K562 (cell line): ENCODE measurements around the gene TEAD3. TPM values are rescaled to one million over a fixed set of nuclear protein-coding genes. Genes with fewer than 3 reads are reported as not detected.
A peak's percentile ranks its signal among the peaks of the same experiment; 100 is the strongest.

Experiments used
- ATAC-seq: fragments of 200-7000 bp; cut with Tn5 transposase; 3 replicates; pipeline ENCODE4 v1.9.1; 2020; ENCODE audit warnings: moderate library complexity
- BruUV-seq: library from RNA; stranded (reverse); fragments of 400-500 nt; replicated peaks from 2 replicates; lab custom pipeline; 2021; lab: Mats Ljungman, UMichigan
- CTCF ChIA-PET: fragments of 300-600 bp; formaldehyde crosslinking; extraction: SDS; loops from one replicate; lab custom pipeline; 2021; ENCODE audit warnings: low intra/inter-chr PET ratio; lab: Yijun Ruan, JAX
- POLR2A ChIA-PET: fragments of 300-600, 350-650 bp; sonication (Branson Sonifier 250); formaldehyde crosslinking; extraction: SDS; loops from one replicate; lab custom pipeline; 2021; ENCODE audit warnings: antibody characterized with exemption, inconsistent platforms; lab: Yijun Ruan, JAX
- DNase-seq, 4 experiments: peaks; one replicate each; pipeline versions ENCODE4 v3.0.0 to v3.0.0-alpha.2; 2011 to 2018; ENCODE audit warnings: low spot score in 3 of 4, mixed read lengths in 3 of 4; ENCODE audit errors: extremely low read depth in 1 of 4
- FAIRE-seq: peaks from 2 replicates; lab custom pipeline; 2011; peaks lifted over from hg19 to GRCh38; lab: Jason Lieb, UNC
- H2AFZ ChIP-seq: 2 replicates; pipeline ENCODE4 v1.6.0; 2011; ENCODE audit warnings: low read depth, low read length, control low read depth, inconsistent platforms
- H3K27ac ChIP-seq: fragments of 200-600 bp; 3 replicates; pipeline ENCODE4 v1.8.0; 2011; ENCODE audit warnings: low read depth, mild to moderate bottlenecking, control low read depth, inconsistent platforms, low read length, moderate library complexity, mixed read lengths; ENCODE audit errors: extremely low read depth
- H3K27me3 ChIP-seq, 2 experiments: fragments of 300-600 bp in 1 of 2; 2 replicates in 1 of 2; 3 replicates in 1 of 2; pipeline versions ENCODE4 v1.6.0 to v1.8.0; 2011; ENCODE audit warnings: inconsistent platforms in 2 of 2, low read length in 2 of 2, mild to moderate bottlenecking in 1 of 2, mixed read lengths in 1 of 2, moderate library complexity in 1 of 2; ENCODE audit not compliant: control insufficient read depth in 2 of 2, insufficient read depth in 2 of 2
- H3K36me3 ChIP-seq: fragments of 300-600 bp; 3 replicates; pipeline ENCODE4 v1.8.0; 2011; ENCODE audit warnings: mild to moderate bottlenecking, low read length, inconsistent platforms; ENCODE audit not compliant: control insufficient read depth, insufficient read depth
- H3K4me1 ChIP-seq, 2 experiments: fragments of 200-600 bp in 1 of 2; replicated peaks in 1 of 2; 2 replicates in 1 of 2; 3 replicates in 1 of 2; pipeline versions ENCODE4 v1.5.1 to v1.8.0; 2011; ENCODE audit warnings: inconsistent platforms in 2 of 2, low read length in 2 of 2, mild to moderate bottlenecking in 1 of 2, mixed read lengths in 1 of 2, moderate library complexity in 1 of 2; ENCODE audit not compliant: control insufficient read depth in 2 of 2, insufficient read depth in 2 of 2
- H3K4me2 ChIP-seq: 2 replicates; pipeline ENCODE4 v1.6.1; 2011; ENCODE audit warnings: low read length, control low read depth, inconsistent platforms, mixed read lengths; ENCODE audit not compliant: insufficient read depth
- H3K4me3 ChIP-seq: fragments of 200-600 bp; sonication (generic), shearing (Covaris generic); 2 replicates; pipeline ENCODE4 v1.5.1; 2016; ENCODE audit warnings: control low read depth, inconsistent platforms
- H3K79me2 ChIP-seq: fragments of 200-600 bp; 3 replicates; pipeline ENCODE4 v1.8.0; 2011; ENCODE audit warnings: low read length, inconsistent platforms; ENCODE audit not compliant: control insufficient read depth, insufficient read depth
- H3K9ac ChIP-seq, 2 experiments: 2 replicates each; pipeline versions ENCODE4 v1.6.0 to v1.6.1; 2011; ENCODE audit warnings: low read depth in 2 of 2, low read length in 2 of 2, control low read depth in 1 of 2, inconsistent platforms in 1 of 2, mild to moderate bottlenecking in 1 of 2, mixed read lengths in 1 of 2; ENCODE audit not compliant: insufficient read depth in 1 of 2
- H3K9me1 ChIP-seq: one replicate; pipeline ENCODE4 v1.6.0; 2011; ENCODE audit warnings: inconsistent platforms, mild to moderate bottlenecking, low read length, moderate library complexity; ENCODE audit not compliant: control insufficient read depth, insufficient read depth
- H3K9me3 ChIP-seq: replicated peaks from 2 replicates; pipeline ENCODE4 v1.5.1; 2011; ENCODE audit warnings: low read depth, low read length, inconsistent platforms; ENCODE audit not compliant: control insufficient read depth, insufficient read depth
- H4K20me1 ChIP-seq: replicated peaks from 2 replicates; pipeline ENCODE4 v1.6.1; 2011; ENCODE audit warnings: low read length, inconsistent platforms, mixed read lengths; ENCODE audit not compliant: control insufficient read depth, insufficient read depth
- CBFA2T2 ChIP-seq: fragments of 450-650 bp; conservative IDR thresholded peaks from 2 replicates; pipeline ENCODE4 v1.6.1; 2017; ENCODE audit warnings: mild to moderate bottlenecking
- NFRKB ChIP-seq: fragments of 450-650 bp; IDR thresholded peaks from 2 replicates; pipeline ENCODE4 v1.6.1; 2016; ENCODE audit warnings: low read depth
- SP2 ChIP-seq: IDR thresholded peaks from 2 replicates; pipeline ENCODE4 v1.6.1; 2011; ENCODE audit warnings: mild to moderate bottlenecking, low read depth, low read length, moderate library complexity; ENCODE audit not compliant: poor library complexity, severe bottlenecking; ENCODE audit errors: extremely low read depth
- TCFL5 ChIP-seq: fragments of 250-450 bp; sonication (Bioruptor Pico); conservative IDR thresholded peaks from 2 replicates; pipeline ENCODE4 v1.6.1; 2021; ENCODE audit warnings: mild to moderate bottlenecking, moderate library complexity, matching md5 sums
- U2AF1 ChIP-seq: fragments of 200-400 bp; formaldehyde crosslinking; optimal IDR thresholded peaks from 2 replicates; pipeline ENCODE3; 2017; ENCODE audit warnings: mild to moderate bottlenecking, low read depth, low read length, moderate library complexity
- ZBTB7A ChIP-seq: IDR thresholded peaks from 2 replicates; pipeline ENCODE4 v1.6.1; 2011; ENCODE audit warnings: low read depth, mild to moderate bottlenecking, low read length, moderate library complexity, borderline replicate concordance; ENCODE audit not compliant: control insufficient read depth
- ZNF133 ChIP-seq: fragments of 250-450 bp; sonication (Bioruptor Pico); IDR thresholded peaks from 2 replicates; pipeline ENCODE4 v1.4.0; 2020; ENCODE audit warnings: mild to moderate bottlenecking
- ZNF217 ChIP-seq: sonication (generic); formaldehyde crosslinking; IDR thresholded peaks from 2 replicates; pipeline ENCODE4 v1.8.0; 2022; ENCODE audit warnings: mild to moderate bottlenecking, missing genetic modification reagents
- ZNF324 ChIP-seq: fragments of 250-450 bp; sonication (Bioruptor Pico); IDR thresholded peaks from 2 replicates; pipeline ENCODE4 v1.4.0; 2020; ENCODE audit warnings: mild to moderate bottlenecking
- WGBS: fragments of 100-300 bp; shearing (Covaris generic); methylation state at CpG from one replicate; pipeline ENCODE4 v1.1.6; 2016; ENCODE audit warnings: low coverage, mixed read lengths; ENCODE audit not compliant: insufficient coverage; ENCODE audit errors: missing lambda C conversion rate; 5-methylcytosine and 5-hydroxymethylcytosine counted together
- in situ Hi-C: fragments of 300-500 bp; cut with MboI; formaldehyde crosslinking; loops from 4 replicates; pipeline ENCODE4 v1.15.0; 2018; ENCODE audit warnings: inconsistent platforms, mixed read lengths
- intact Hi-C: fragments of 100-400 bp; cut with micrococcal nuclease; formaldehyde crosslinking; loops from 2 replicates; pipeline ENCODE4 v1.14.2; 2022
- polyA plus RNA-seq, 8 experiments: library from polyadenylated mRNA; depleted of rRNA in 4 of 8; stranded (reverse) in 5 of 8; unstranded in 3 of 8; fragments of >200 nt; fragmentation: Nextera tagmentation in 2 of 8; fragmentation: Illumina TruSeq in 1 of 8; extraction: Ambion mirVana in 2 of 8; extraction: Trizol in 1 of 8; gene quantifications; 2 replicates each; pipeline versions ENCODE4 v1.2.1 to v1.2.3, GENCODE V29; 2011 to 2014; ENCODE audit warnings: inconsistent platforms in 1 of 8, missing spikeins in 1 of 8
- total RNA-seq, 7 experiments: library from RNA; depleted of rRNA in 6 of 7; stranded (reverse); fragments of >200 nt in 6 of 7; fragmentation: Illumina TruSeq in 2 of 7; extraction: Trizol in 2 of 7; gene quantifications; 2 replicates each; pipeline versions ENCODE4 v1.2.1 to v1.2.3, GENCODE V29; 2011 to 2021; ENCODE audit warnings: low replicate concordance in 1 of 7

Gene TEAD3
- total and polyA plus RNA-seq, 9 of the 15 experiments (the other 6 are each of a cell fraction or from before 2014, with no cell fraction given) = 0.63 to 13.2 (median 3.3) TPM

- 0 out of 2 replicates have a peak, but pooled peaks have one; percentile 48 for TF ChIP-seq ZBTB7A
- TF ChIP-seq, all 486 proteins: peak for 9
These were observed 53.4 kb downstream of the TEAD3 start (continued) for GRCh38 chr6:35443341-35444030.

DNA sequence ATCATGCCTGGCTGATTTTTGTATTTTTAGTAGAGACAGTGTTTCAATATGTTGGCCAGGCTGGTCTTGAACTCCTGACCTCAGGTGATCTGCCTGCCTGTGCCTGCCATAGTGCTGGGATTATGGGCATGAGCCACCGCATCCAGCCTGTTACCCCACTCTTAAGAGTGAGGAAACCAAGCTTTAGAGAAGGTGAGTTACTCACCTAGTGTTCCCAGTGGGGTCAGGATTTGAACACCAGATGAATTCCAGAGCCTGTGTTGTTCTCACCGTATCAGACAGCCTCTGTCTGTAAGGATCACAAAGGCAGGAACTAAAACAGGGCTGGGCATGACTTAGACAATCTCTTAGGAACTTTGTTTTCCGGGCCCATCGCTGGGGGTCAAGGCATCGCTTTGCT is 54.2 kb downstream of the TEAD3 start:
- in situ Hi-C loops = no loop called here

More for the DNA sequence above, 54.2 kb downstream of the TEAD3 start:
- Histone ChIP-seq H3K9me3 (no peaks in the 10 kb centered on the region), H3K4me1 (peaks cover 5 to 10% of the 10 kb centered on the region in 2 experiments; a peak in 3 of 5 replicates), H3K27ac (no peak overlapping the region), H3K4me3 (no peak overlapping the region), H3K79me2 (no peaks in the 10 kb centered on the region), H3K9me1 (no peaks in the 10 kb centered on the region), H3K27me3 (peaks cover 14 to 16% of the 10 kb centered on the region in 2 experiments; a peak in 4 of 5 replicates), H3K36me3 (no peaks in the 10 kb centered on the region), H2AFZ (no peak overlapping the region), H3K4me2 (no peak overlapping the region), H3K9ac (no peak overlapping the region), H4K20me1 (no peaks in the 10 kb centered on the region)
- intact Hi-C loops = no loop called here
- ATAC-seq (no peak), FAIRE-seq (no peak), DNase-seq (no peak)
- BruUV-seq = no TSS peak
- WGBS = 19% methylated on average over 5 of the region's 5 CpGs
- POLR2A ChIA-PET = interaction anchor here (0.7 to 1.1 kb wide), 3 partner anchors 26 to 55 kb away, joined by 3 to 4 read pairs (median 3); partner anchors contain the start of genes RPL10A and TEAD3
- TF ChIP-seq ZNF133 (CRISPR knock-in tag) (no peak), CBFA2T2 (no peak), ZNF217 (CRISPR knock-in tag) (no peak), SP2 (no peak), ZNF324 (no peak), TCFL5 (CRISPR knock-in tag) (no peak), U2AF1 (no peak), NFRKB (no peak)
- CTCF ChIA-PET = no interaction called here
